GM23248 (cell line): ENCODE data around the gene ATXN7L2. TPM values are rescaled to one million over a fixed set of nuclear protein-coding genes. Genes with fewer than 3 reads are reported as not detected.

ENCODE experiments used
- DNase-seq: peaks from one replicate; pipeline ENCODE4 v3.0.0-alpha.2; 2015
- H2AFZ ChIP-seq: fragments of 200-600 bp; sonication (generic); 2 replicates; pipeline ENCODE4 v1.6.1; 2016; ENCODE audit warnings: antibody characterized with exemption
- H3F3A ChIP-seq: fragments of 200-600 bp; sonication (generic); 2 replicates; pipeline ENCODE4 v1.6.1; 2016; ENCODE audit warnings: mild to moderate bottlenecking, antibody characterized with exemption, mixed run types; ENCODE audit not compliant: insufficient read depth
- H3K27ac ChIP-seq: fragments of 200-600 bp; sonication (generic); 2 replicates; pipeline ENCODE4 v1.5.1; 2016; ENCODE audit warnings: mild to moderate bottlenecking
- H3K27me3 ChIP-seq: fragments of 200-600 bp; sonication (generic); replicated peaks from 2 replicates; pipeline ENCODE4 v1.6.1; 2016; ENCODE audit warnings: mild to moderate bottlenecking; ENCODE audit not compliant: insufficient read depth
- H3K36me3 ChIP-seq: fragments of 200-600 bp; sonication (generic); 2 replicates; pipeline ENCODE4 v1.6.1; 2016; ENCODE audit warnings: low read depth, mild to moderate bottlenecking
- H3K4me1 ChIP-seq: fragments of 200-600 bp; sonication (generic); 2 replicates; pipeline ENCODE4 v1.6.1; 2016; ENCODE audit warnings: mild to moderate bottlenecking; ENCODE audit not compliant: insufficient read depth
- H3K4me2 ChIP-seq: fragments of 200-600 bp; sonication (generic); one replicate; pipeline ENCODE4 v1.6.1; 2016; ENCODE audit warnings: mild to moderate bottlenecking; ENCODE audit not compliant: unreplicated experiment
- H3K4me3 ChIP-seq: fragments of 200-600 bp; sonication (generic); 2 replicates; pipeline ENCODE4 v1.5.1; 2016; ENCODE audit warnings: mild to moderate bottlenecking
- H3K79me2 ChIP-seq: fragments of 200-600 bp; sonication (generic); 2 replicates; pipeline ENCODE4 v1.6.1; 2016; ENCODE audit warnings: mild to moderate bottlenecking; ENCODE audit not compliant: insufficient read depth
- H3K9ac ChIP-seq: fragments of 200-600 bp; sonication (generic); 2 replicates; pipeline ENCODE4 v1.6.1; 2016; ENCODE audit warnings: mild to moderate bottlenecking
- H3K9me2 ChIP-seq: fragments of 200-600 bp; sonication (generic); 2 replicates; pipeline ENCODE4 v1.6.1; 2016; ENCODE audit warnings: mixed run types, mild to moderate bottlenecking, moderate library complexity; ENCODE audit not compliant: insufficient read depth
- H3K9me3 ChIP-seq: fragments of 200-600 bp; sonication (generic); one replicate; pipeline ENCODE4 v1.6.1; 2017; ENCODE audit warnings: low read depth
- H4K20me1 ChIP-seq: fragments of 200-600 bp; sonication (generic); 2 replicates; pipeline ENCODE4 v1.6.0; 2016; ENCODE audit not compliant: insufficient read depth
- EZH2 ChIP-seq: fragments of 200-600 bp; sonication (generic); IDR thresholded peaks from 2 replicates; pipeline ENCODE4 v1.6.1; 2018; ENCODE audit warnings: antibody characterized with exemption, mild to moderate bottlenecking; ENCODE audit not compliant: insufficient read depth, poor library complexity, severe bottlenecking
- EZH2phosphoT487 ChIP-seq: fragments of 200-600 bp; sonication (generic); IDR thresholded peaks from 2 replicates; pipeline ENCODE4 v1.6.1; 2018; ENCODE audit warnings: antibody characterized with exemption, moderate library complexity, mild to moderate bottlenecking, low read depth; ENCODE audit not compliant: insufficient read depth
- WGBS, 2 experiments: methylation state at CpG; one replicate each; pipeline ENCODE4 v1.1.6; 2015 to 2017; ENCODE audit warnings: low lambda C conversion rate in 2 of 2, low coverage in 1 of 2; ENCODE audit errors: missing lambda C conversion rate in 2 of 2; 5-methylcytosine and 5-hydroxymethylcytosine counted together
- in situ Hi-C: fragments of 300-500 bp; cut with MboI; formaldehyde crosslinking; loops from 2 replicates; pipeline ENCODE4 v1.15.0; 2020
- polyA plus RNA-seq: library from polyadenylated mRNA; unstranded; fragments of >200 nt; fragmentation: Nextera tagmentation; extraction: Ambion mirVana; gene quantifications from 2 replicates; pipeline ENCODE4 v1.2.1, GENCODE V29; 2016
- total RNA-seq: library from RNA; depleted of rRNA; stranded (reverse); fragments of >200 nt; shearing (Covaris generic); gene quantifications from 2 replicates; pipeline ENCODE4 v1.2.3, GENCODE V29; 2014

ATXN7L2 gene
- total and polyA plus RNA-seq, 2 experiments from 2014 or later: 2.1 to 3.3 TPM

GRCh38 chr1:109488201-109488600 is 4.5 kb downstream of the ATXN7L2 start:
- no peak overlapping the region for H2AFZ ChIP-seq
- no peaks in the 10 kb centered on the region for H3K36me3 ChIP-seq
- TF ChIP-seq EZH2 (no peak), EZH2phosphoT487 (no peak)
- no peaks in the 10 kb centered on the region for H4K20me1 ChIP-seq
- H3K9ac ChIP-seq: no peak overlapping the region
- in situ Hi-C loops: no loop called here
- no peaks in the 10 kb centered on the region for H3F3A ChIP-seq
- 0 out of 2 replicates have a peak, but pooled peaks cover 7% of the 10 kb centered on the region for H3K79me2 ChIP-seq
- H3K4me1 ChIP-seq: peaks cover 13% of the 10 kb centered on the region
- H3K4me3 ChIP-seq: no peak overlapping the region
- WGBS, 2 experiments: 62 to 64% methylated on average over 5 of the region's 5 CpGs
- H3K27ac ChIP-seq: no peak overlapping the region
- H3K9me3 ChIP-seq: no peaks in the 10 kb centered on the region
- DNase-seq: no peak
- no peaks in the 10 kb centered on the region for H3K27me3 ChIP-seq
- no peak overlapping the region for H3K4me2 ChIP-seq
- H3K9me2 ChIP-seq: no peaks in the 10 kb centered on the region

- Histone ChIP-seq H3F3A (no peaks in the 10 kb centered on the region), H3K36me3 (no peaks in the 10 kb centered on the region), H3K9me3 (no peaks in the 10 kb centered on the region), H3K79me2 (0 out of 2 replicates have a peak, but pooled peaks cover 7% of the 10 kb centered on the region), H2AFZ (no peak overlapping the region), H3K27ac (no peak overlapping the region), H3K9me2 (no peaks in the 10 kb centered on the region), H3K4me3 (no peak overlapping the region), H4K20me1 (no peaks in the 10 kb centered on the region), H3K4me1 (peaks cover 13% of the 10 kb centered on the region), H3K4me2 (no peak overlapping the region), H3K9ac (no peak overlapping the region), H3K27me3 (no peaks in the 10 kb centered on the region)
- WGBS, 2 experiments: 90 to 94% methylated on average over 12 of the region's 12 CpGs
- in situ Hi-C loops: no loop called here
- TF ChIP-seq EZH2: no peak
- TF ChIP-seq EZH2phosphoT487: no peak
- no peak for DNase-seq
These were observed 5.0 kb downstream of the ATXN7L2 start for GRCh38 chr1:109488696-109489095.

- H3F3A ChIP-seq: no peaks in the 10 kb centered on the region
- TF ChIP-seq EZH2: no peak
- no peak for TF ChIP-seq EZH2phosphoT487
- 60 to 63% methylated on average over 11 of the region's 11 CpGs for WGBS, 2 experiments
- H3K27me3 ChIP-seq: no peaks in the 10 kb centered on the region
- no peak overlapping the region for H3K9ac ChIP-seq
- no peak overlapping the region for H3K4me3 ChIP-seq
- H3K36me3 ChIP-seq: no peaks in the 10 kb centered on the region
- no peaks in the 10 kb centered on the region for H4K20me1 ChIP-seq
- no peak overlapping the region for H3K4me2 ChIP-seq
- H3K4me1 ChIP-seq: peaks cover 5% of the 10 kb centered on the region
- peak; percentile 78 for DNase-seq
- in situ Hi-C loops: loop anchor here (5.0 kb wide), 1 partner anchor 42 kb away; no protein-coding TSS in a partner anchor
- H3K9me2 ChIP-seq: no peaks in the 10 kb centered on the region
- H3K79me2 ChIP-seq: peaks cover 12% of the 10 kb centered on the region
- H3K9me3 ChIP-seq: no peaks in the 10 kb centered on the region
- no peak overlapping the region for H3K27ac ChIP-seq
- no peak overlapping the region for H2AFZ ChIP-seq
These were observed 6.6 kb downstream of the ATXN7L2 start for GRCh38 chr1:109490029-109490933.

- 87 to 93% methylated on average over 11 of the region's 11 CpGs for WGBS, 2 experiments
- Histone ChIP-seq H3K79me2 (peaks cover 19% of the 10 kb centered on the region), H3K4me3 (no peak overlapping the region), H3K36me3 (no peaks in the 10 kb centered on the region), H3K27ac (no peak overlapping the region), H3K4me2 (no peak overlapping the region), H4K20me1 (no peaks in the 10 kb centered on the region), H3K9me2 (no peaks in the 10 kb centered on the region), H3K4me1 (peaks cover 5% of the 10 kb centered on the region), H3K27me3 (no peaks in the 10 kb centered on the region), H3F3A (no peaks in the 10 kb centered on the region), H3K9me3 (no peaks in the 10 kb centered on the region), H2AFZ (no peak overlapping the region), H3K9ac (no peak overlapping the region)
- in situ Hi-C loops: loop anchor here (5.0 kb wide), 1 partner anchor 41 kb away; no protein-coding TSS in a partner anchor
- no peak for DNase-seq
- TF ChIP-seq EZH2phosphoT487: no peak
- TF ChIP-seq EZH2: no peak
These were observed 7.2 kb downstream of the ATXN7L2 start for GRCh38 chr1:109490934-109491302.
